WTC11 (cell line): ENCODE measurements around the gene NDRG4. TPM values are rescaled to one million over a fixed set of nuclear protein-coding genes. Genes with fewer than 3 reads are reported as not detected.
A peak's percentile ranks its signal among the peaks of the same experiment; 100 is the strongest.

ENCODE experiments used
- GABPB1 ChIP-seq: sonication (generic); formaldehyde crosslinking; IDR thresholded peaks from 2 replicates; pipeline ENCODE4 v1.8.1; 2023; ENCODE audit warnings: mild to moderate bottlenecking, missing genetic modification reagents
- GTF2I ChIP-seq: fragments of 250-450 bp; sonication (Bioruptor Pico); conservative IDR thresholded peaks from 2 replicates; pipeline ENCODE4 v1.4.0; 2021; ENCODE audit warnings: mild to moderate bottlenecking
- HMGA2 ChIP-seq: fragments of 250-450 bp; sonication (Bioruptor Pico); IDR thresholded peaks from 2 replicates; pipeline ENCODE4 v1.4.0; 2021; ENCODE audit warnings: mild to moderate bottlenecking, moderate library complexity
- JAZF1 ChIP-seq: fragments of 250-450 bp; sonication (Bioruptor Pico); IDR thresholded peaks from 2 replicates; pipeline ENCODE4 v1.9.0; 2021; ENCODE audit warnings: moderate library complexity, mild to moderate bottlenecking, inconsistent platforms
- MXD4 ChIP-seq: fragments of 250-450 bp; sonication (Bioruptor Pico); IDR thresholded peaks from 2 replicates; pipeline ENCODE4 v1.8.0; 2021; ENCODE audit warnings: mild to moderate bottlenecking, moderate library complexity, borderline replicate concordance
- MYBL2 ChIP-seq: sonication (generic); formaldehyde crosslinking; IDR thresholded peaks from 2 replicates; pipeline ENCODE4 v1.8.1; 2023; ENCODE audit warnings: mild to moderate bottlenecking, moderate library complexity, missing genetic modification reagents
- NFYB ChIP-seq: sonication (generic); formaldehyde crosslinking; conservative IDR thresholded peaks from 2 replicates; pipeline ENCODE4 v1.8.0; 2022; ENCODE audit warnings: low read depth, missing genetic modification reagents
- NR2C2 ChIP-seq: sonication (generic); formaldehyde crosslinking; IDR thresholded peaks from 2 replicates; pipeline ENCODE4 v1.8.0; 2022; ENCODE audit warnings: mild to moderate bottlenecking, missing genetic modification reagents
- SMAD3 ChIP-seq: sonication (generic); formaldehyde crosslinking; IDR thresholded peaks from 2 replicates; pipeline ENCODE4 v1.8.0; 2022; ENCODE audit warnings: missing genetic modification reagents, mild to moderate bottlenecking, borderline replicate concordance
- TEAD1 ChIP-seq: sonication (generic); formaldehyde crosslinking; IDR thresholded peaks from 2 replicates; pipeline ENCODE4 v1.8.0; 2022; ENCODE audit warnings: mild to moderate bottlenecking, missing genetic modification reagents
- TEAD4 ChIP-seq: sonication (generic); formaldehyde crosslinking; IDR thresholded peaks from 2 replicates; pipeline ENCODE4 v1.8.0; 2022; ENCODE audit warnings: mild to moderate bottlenecking, missing genetic modification reagents
- ZNF219 ChIP-seq: sonication (generic); formaldehyde crosslinking; IDR thresholded peaks from 2 replicates; pipeline ENCODE4 v1.8.0; 2023; ENCODE audit warnings: missing genetic modification reagents, mild to moderate bottlenecking, borderline replicate concordance
- ZNF263 ChIP-seq: sonication (generic); formaldehyde crosslinking; IDR thresholded peaks from 2 replicates; pipeline ENCODE4 v1.8.1; 2022; ENCODE audit warnings: low read depth, mild to moderate bottlenecking, moderate library complexity, missing genetic modification reagents
- ZNF671 ChIP-seq: fragments of 250-450 bp; sonication (Bioruptor Pico); IDR thresholded peaks from 2 replicates; pipeline ENCODE4 v1.8.0; 2021; ENCODE audit warnings: mild to moderate bottlenecking
- total RNA-seq: library from RNA; stranded (reverse); gene quantifications from 3 replicates; pipeline ENCODE4 v1.2.3, GENCODE V29; 2021
- TF ChIP-seq, protein P1 (sequence below): sonication (generic); formaldehyde crosslinking; IDR thresholded peaks from 2 replicates; pipeline ENCODE4 v1.8.1; 2022; ENCODE audit warnings: missing genetic modification reagents, borderline replicate concordance
- TF ChIP-seq, protein P2 (sequence below): sonication (generic); formaldehyde crosslinking; IDR thresholded peaks from 2 replicates; pipeline ENCODE4 v1.8.1; 2023; ENCODE audit warnings: mild to moderate bottlenecking, missing genetic modification reagents
- TF ChIP-seq, protein P3 (sequence below): sonication (generic); formaldehyde crosslinking; IDR thresholded peaks from 2 replicates; pipeline ENCODE4 v1.8.0; 2022; ENCODE audit warnings: mild to moderate bottlenecking, missing genetic modification reagents
- TF ChIP-seq, protein P4 (sequence below): sonication (generic); formaldehyde crosslinking; IDR thresholded peaks from 2 replicates; pipeline ENCODE4 v1.8.0; 2023; ENCODE audit warnings: mild to moderate bottlenecking, missing genetic modification reagents
- TF ChIP-seq, protein P5 (sequence below): sonication (generic); formaldehyde crosslinking; IDR thresholded peaks from 2 replicates; pipeline ENCODE4 v1.8.1; 2023; ENCODE audit warnings: mild to moderate bottlenecking, missing genetic modification reagents
- TF ChIP-seq, protein P6 (sequence below): fragments of 250-450 bp; sonication (Bioruptor Pico); IDR thresholded peaks from 2 replicates; pipeline ENCODE4 v2.1.2; 2022; ENCODE audit warnings: mild to moderate bottlenecking, moderate library complexity
- TF ChIP-seq, protein P7 (sequence below): sonication (generic); formaldehyde crosslinking; IDR thresholded peaks from 2 replicates; pipeline ENCODE4 v1.8.1; 2022; ENCODE audit warnings: mild to moderate bottlenecking, moderate library complexity, missing genetic modification reagents
- TF ChIP-seq, protein P8 (sequence below): sonication (generic); formaldehyde crosslinking; IDR thresholded peaks from 2 replicates; pipeline ENCODE4 v1.8.1; 2022; ENCODE audit warnings: low read depth, mild to moderate bottlenecking, moderate library complexity, missing genetic modification reagents, borderline replicate concordance
- TF ChIP-seq, protein P9 (sequence below): fragments of 250-450 bp; sonication (Bioruptor Pico); conservative IDR thresholded peaks from 2 replicates; pipeline ENCODE4 v1.9.0; 2021; ENCODE audit warnings: mild to moderate bottlenecking
- TF ChIP-seq, protein P10 (sequence below): sonication (generic); formaldehyde crosslinking; conservative IDR thresholded peaks from 2 replicates; pipeline ENCODE4 v1.8.1; 2022; ENCODE audit warnings: mild to moderate bottlenecking, missing genetic modification reagents

The NDRG4 gene
- total RNA-seq, 1 experiment from 2014 or later = 20.5 TPM

DNA sequence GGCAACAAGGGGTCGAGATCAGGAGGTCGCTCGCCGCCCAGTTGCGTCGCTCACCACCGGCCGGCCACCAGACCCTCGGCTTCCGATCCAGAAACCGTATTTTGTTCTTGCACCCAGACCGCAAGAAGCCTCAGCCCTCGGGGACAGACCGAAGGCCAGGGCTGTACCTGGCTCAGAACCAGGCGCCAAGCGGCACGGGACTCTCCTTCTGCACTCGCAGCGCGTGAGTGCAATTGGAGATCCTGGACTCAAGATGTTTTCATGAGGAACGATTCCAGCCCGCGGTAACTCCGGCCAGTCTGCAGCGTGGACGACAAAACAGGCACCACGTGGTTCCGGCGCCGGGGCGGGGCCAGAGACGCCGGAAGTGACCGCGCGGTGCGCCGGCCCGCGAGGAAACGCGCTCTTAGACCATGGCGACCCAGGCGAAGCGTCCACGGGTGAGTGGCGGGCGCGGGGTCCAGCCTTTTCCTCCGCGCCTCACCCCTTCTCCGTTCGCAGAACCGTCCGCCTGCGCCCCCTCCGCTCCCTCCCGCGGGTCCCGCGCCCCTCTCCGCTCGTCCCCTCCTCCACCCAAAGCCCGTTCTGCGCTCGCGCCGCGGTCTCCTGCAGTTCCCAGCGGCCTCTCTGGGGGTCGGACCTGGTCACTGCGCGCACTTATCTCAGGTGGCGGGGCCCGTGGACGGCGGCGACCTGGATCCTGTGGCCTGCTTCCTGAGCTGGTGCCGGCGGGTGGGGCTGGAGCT lies 15.4 kb downstream of the NDRG4 start, which contains the start of gene SETD6 (continued):
- TF ChIP-seq TEAD4 (CRISPR knock-in tag) = no peak
- no peak for TF ChIP-seq HMGA2 (CRISPR knock-in tag)
- TF ChIP-seq JAZF1 (CRISPR knock-in tag) = no peak
- no peak for TF ChIP-seq NR2C2 (CRISPR knock-in tag)
- TF ChIP-seq, protein P1, sequence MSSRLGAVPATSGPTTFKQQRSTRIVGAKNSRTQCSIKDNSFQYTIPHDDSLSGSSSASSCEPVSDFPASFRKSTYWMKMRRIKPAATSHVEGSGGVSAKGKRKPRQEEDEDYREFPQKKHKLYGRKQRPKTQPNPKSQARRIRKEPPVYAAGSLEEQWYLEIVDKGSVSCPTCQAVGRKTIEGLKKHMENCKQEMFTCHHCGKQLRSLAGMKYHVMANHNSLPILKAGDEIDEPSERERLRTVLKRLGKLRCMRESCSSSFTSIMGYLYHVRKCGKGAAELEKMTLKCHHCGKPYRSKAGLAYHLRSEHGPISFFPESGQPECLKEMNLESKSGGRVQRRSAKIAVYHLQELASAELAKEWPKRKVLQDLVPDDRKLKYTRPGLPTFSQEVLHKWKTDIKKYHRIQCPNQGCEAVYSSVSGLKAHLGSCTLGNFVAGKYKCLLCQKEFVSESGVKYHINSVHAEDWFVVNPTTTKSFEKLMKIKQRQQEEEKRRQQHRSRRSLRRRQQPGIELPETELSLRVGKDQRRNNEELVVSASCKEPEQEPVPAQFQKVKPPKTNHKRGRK (CRISPR knock-in tag) = no peak
- TF ChIP-seq, protein P2, sequence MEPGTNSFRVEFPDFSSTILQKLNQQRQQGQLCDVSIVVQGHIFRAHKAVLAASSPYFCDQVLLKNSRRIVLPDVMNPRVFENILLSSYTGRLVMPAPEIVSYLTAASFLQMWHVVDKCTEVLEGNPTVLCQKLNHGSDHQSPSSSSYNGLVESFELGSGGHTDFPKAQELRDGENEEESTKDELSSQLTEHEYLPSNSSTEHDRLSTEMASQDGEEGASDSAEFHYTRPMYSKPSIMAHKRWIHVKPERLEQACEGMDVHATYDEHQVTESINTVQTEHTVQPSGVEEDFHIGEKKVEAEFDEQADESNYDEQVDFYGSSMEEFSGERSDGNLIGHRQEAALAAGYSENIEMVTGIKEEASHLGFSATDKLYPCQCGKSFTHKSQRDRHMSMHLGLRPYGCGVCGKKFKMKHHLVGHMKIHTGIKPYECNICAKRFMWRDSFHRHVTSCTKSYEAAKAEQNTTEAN (CRISPR knock-in tag) = peak; percentile 76; the same call in 1 of the 2 replicates
- TF ChIP-seq, protein P3, sequence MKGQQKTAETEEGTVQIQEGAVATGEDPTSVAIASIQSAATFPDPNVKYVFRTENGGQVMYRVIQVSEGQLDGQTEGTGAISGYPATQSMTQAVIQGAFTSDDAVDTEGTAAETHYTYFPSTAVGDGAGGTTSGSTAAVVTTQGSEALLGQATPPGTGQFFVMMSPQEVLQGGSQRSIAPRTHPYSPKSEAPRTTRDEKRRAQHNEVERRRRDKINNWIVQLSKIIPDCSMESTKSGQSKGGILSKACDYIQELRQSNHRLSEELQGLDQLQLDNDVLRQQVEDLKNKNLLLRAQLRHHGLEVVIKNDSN (CRISPR knock-in tag) = peak; percentile 94
- TF ChIP-seq TEAD1 (CRISPR knock-in tag) = peak; percentile 93
- TF ChIP-seq, protein P4, sequence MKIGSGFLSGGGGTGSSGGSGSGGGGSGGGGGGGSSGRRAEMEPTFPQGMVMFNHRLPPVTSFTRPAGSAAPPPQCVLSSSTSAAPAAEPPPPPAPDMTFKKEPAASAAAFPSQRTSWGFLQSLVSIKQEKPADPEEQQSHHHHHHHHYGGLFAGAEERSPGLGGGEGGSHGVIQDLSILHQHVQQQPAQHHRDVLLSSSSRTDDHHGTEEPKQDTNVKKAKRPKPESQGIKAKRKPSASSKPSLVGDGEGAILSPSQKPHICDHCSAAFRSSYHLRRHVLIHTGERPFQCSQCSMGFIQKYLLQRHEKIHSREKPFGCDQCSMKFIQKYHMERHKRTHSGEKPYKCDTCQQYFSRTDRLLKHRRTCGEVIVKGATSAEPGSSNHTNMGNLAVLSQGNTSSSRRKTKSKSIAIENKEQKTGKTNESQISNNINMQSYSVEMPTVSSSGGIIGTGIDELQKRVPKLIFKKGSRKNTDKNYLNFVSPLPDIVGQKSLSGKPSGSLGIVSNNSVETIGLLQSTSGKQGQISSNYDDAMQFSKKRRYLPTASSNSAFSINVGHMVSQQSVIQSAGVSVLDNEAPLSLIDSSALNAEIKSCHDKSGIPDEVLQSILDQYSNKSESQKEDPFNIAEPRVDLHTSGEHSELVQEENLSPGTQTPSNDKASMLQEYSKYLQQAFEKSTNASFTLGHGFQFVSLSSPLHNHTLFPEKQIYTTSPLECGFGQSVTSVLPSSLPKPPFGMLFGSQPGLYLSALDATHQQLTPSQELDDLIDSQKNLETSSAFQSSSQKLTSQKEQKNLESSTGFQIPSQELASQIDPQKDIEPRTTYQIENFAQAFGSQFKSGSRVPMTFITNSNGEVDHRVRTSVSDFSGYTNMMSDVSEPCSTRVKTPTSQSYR (CRISPR knock-in tag) = no peak
- TF ChIP-seq, protein P5, sequence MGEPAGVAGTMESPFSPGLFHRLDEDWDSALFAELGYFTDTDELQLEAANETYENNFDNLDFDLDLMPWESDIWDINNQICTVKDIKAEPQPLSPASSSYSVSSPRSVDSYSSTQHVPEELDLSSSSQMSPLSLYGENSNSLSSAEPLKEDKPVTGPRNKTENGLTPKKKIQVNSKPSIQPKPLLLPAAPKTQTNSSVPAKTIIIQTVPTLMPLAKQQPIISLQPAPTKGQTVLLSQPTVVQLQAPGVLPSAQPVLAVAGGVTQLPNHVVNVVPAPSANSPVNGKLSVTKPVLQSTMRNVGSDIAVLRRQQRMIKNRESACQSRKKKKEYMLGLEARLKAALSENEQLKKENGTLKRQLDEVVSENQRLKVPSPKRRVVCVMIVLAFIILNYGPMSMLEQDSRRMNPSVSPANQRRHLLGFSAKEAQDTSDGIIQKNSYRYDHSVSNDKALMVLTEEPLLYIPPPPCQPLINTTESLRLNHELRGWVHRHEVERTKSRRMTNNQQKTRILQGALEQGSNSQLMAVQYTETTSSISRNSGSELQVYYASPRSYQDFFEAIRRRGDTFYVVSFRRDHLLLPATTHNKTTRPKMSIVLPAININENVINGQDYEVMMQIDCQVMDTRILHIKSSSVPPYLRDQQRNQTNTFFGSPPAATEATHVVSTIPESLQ (CRISPR knock-in tag) = peak; percentile 78; the same call in 1 of the 2 replicates
- TF ChIP-seq GTF2I (CRISPR knock-in tag) = no peak
- no peak for TF ChIP-seq NFYB
- 0 out of 2 replicates have a peak, but pooled peaks have one; percentile 53 for TF ChIP-seq ZNF263 (CRISPR knock-in tag)
- TF ChIP-seq, protein P6, sequence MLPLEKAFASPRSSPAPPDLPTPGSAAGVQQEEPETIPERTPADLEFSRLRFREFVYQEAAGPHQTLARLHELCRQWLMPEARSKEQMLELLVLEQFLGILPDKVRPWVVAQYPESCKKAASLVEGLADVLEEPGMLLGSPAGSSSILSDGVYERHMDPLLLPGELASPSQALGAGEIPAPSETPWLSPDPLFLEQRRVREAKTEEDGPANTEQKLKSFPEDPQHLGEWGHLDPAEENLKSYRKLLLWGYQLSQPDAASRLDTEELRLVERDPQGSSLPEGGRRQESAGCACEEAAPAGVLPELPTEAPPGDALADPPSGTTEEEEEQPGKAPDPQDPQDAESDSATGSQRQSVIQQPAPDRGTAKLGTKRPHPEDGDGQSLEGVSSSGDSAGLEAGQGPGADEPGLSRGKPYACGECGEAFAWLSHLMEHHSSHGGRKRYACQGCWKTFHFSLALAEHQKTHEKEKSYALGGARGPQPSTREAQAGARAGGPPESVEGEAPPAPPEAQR (CRISPR knock-in tag) = no peak
- no peak for TF ChIP-seq MXD4 (CRISPR knock-in tag)
- no peak for TF ChIP-seq ZNF219 (CRISPR knock-in tag)
- TF ChIP-seq GABPB1 (CRISPR knock-in tag) = peak; percentile 85
- TF ChIP-seq, protein P7, sequence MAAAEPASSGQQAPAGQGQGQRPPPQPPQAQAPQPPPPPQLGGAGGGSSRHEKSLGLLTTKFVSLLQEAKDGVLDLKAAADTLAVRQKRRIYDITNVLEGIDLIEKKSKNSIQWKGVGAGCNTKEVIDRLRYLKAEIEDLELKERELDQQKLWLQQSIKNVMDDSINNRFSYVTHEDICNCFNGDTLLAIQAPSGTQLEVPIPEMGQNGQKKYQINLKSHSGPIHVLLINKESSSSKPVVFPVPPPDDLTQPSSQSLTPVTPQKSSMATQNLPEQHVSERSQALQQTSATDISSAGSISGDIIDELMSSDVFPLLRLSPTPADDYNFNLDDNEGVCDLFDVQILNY (CRISPR knock-in tag) = peak; percentile 66
- peak; percentile 94 for TF ChIP-seq SMAD3 (CRISPR knock-in tag)
- no peak; the same call in 1 of the 2 replicates for TF ChIP-seq MYBL2 (CRISPR knock-in tag)
- TF ChIP-seq, protein P8, sequence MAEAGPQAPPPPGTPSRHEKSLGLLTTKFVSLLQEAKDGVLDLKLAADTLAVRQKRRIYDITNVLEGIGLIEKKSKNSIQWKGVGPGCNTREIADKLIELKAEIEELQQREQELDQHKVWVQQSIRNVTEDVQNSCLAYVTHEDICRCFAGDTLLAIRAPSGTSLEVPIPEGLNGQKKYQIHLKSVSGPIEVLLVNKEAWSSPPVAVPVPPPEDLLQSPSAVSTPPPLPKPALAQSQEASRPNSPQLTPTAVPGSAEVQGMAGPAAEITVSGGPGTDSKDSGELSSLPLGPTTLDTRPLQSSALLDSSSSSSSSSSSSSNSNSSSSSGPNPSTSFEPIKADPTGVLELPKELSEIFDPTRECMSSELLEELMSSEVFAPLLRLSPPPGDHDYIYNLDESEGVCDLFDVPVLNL (CRISPR knock-in tag) = 0 out of 2 replicates have a peak, but pooled peaks have one; percentile 27
- TF ChIP-seq, protein P9, sequence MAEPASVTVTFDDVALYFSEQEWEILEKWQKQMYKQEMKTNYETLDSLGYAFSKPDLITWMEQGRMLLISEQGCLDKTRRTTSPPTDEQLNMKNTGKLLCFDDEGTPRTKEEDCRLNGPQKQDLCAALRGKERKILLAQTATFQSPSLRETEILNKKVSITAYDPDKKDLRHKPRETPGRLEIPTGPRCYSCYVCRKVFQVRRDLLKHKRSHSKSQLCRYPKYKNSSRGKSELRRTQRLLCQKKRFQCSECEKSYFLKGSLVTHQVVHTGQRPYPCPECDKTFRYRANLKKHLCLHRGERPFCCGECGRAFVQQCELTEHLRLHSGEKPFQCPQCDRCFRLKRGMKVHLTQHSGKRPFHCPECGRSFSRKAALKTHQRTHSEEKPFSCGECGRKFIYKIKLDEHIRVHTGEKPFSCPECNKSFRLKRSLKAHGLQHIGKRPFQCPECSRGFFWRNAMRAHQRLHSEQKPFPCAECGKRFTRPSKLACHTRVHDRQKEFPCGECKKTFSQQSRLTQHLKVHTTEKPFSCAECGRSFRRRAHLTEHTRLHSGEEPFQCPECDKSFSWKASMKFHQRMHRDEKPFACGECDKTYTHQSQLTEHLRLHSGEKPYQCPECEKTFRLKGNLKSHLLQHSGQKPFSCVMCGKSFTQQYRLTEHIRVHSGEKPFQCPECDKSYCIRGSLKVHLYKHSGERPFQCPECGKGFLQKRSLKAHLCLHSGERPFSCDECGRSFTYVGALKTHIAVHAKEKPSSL = no peak
- TF ChIP-seq, protein P10, sequence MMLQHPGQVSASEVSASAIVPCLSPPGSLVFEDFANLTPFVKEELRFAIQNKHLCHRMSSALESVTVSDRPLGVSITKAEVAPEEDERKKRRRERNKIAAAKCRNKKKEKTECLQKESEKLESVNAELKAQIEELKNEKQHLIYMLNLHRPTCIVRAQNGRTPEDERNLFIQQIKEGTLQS (CRISPR knock-in tag) = no peak
- no peak for TF ChIP-seq ZNF671 (CRISPR knock-in tag)
